ENCODE data around the gene MYO5B. TPM values are rescaled to one million over a fixed set of nuclear protein-coding genes. Genes with fewer than 3 reads are reported as not detected.

MYO5B gene
- total and polyA plus RNA-seq, 9 of the 15 experiments (the other 6 are each of a cell fraction or from before 2014, with no cell fraction given) = 0.07 to 0.42 (median 0.28) TPM

DNA sequence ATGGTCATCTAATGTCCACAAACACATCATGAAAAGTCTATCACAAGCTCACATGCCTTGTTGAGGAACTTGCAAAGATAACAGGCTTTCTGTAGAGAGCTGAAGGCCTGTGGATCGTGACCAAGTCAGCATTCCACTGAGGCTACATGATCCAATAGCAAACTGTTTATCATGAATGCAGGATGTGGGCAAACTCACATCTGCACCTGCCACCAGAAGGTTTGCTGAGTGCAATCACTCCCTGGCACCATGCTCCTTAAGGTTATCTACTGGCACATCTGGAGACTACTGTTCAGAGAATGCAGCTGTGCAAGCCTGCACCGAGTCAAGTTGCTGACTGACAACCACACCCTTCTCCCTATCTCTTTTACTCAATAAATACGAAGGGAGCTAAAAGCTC is 314.3 kb downstream of the MYO5B start (continued):
- TF ChIP-seq PML (IDR thresholded peaks at IDR 0.05; ENCODE audit: low read length) (peak; percentile 66; the same call in 1 of the 2 replicates), TRIM24 (IDR thresholded peaks at IDR 0.05) (peak; percentile 74 to 77), STAT5A (IDR thresholded peaks at IDR 0.05; ENCODE audit: borderline replicate concordance, low read length) (peak; percentile 55; the same call in 1 of the 2 replicates), GATAD2B (IDR thresholded peaks at IDR 0.05; ENCODE audit: borderline replicate concordance) (no peak), TCF3 (CRISPR knock-in tag; IDR thresholded peaks at IDR 0.05) (peak; percentile 87), CBFA2T2 (conservative IDR thresholded peaks at IDR 0.05) (peak; percentile 85), RFX1 (IDR thresholded peaks at IDR 0.05) (no peak), FOXJ2 (tag; IDR thresholded peaks at IDR 0.05) (no peak), GTF2A2 (tag; IDR thresholded peaks at IDR 0.05) (no peak), FOXJ3 (CRISPR knock-in tag; IDR thresholded peaks at IDR 0.05) (no peak), MTA2 (IDR thresholded peaks at IDR 0.05; ENCODE audit: low read depth) (peak; percentile 36; the same call in 1 of the 2 replicates)
- TF ChIP-seq, protein P1, sequence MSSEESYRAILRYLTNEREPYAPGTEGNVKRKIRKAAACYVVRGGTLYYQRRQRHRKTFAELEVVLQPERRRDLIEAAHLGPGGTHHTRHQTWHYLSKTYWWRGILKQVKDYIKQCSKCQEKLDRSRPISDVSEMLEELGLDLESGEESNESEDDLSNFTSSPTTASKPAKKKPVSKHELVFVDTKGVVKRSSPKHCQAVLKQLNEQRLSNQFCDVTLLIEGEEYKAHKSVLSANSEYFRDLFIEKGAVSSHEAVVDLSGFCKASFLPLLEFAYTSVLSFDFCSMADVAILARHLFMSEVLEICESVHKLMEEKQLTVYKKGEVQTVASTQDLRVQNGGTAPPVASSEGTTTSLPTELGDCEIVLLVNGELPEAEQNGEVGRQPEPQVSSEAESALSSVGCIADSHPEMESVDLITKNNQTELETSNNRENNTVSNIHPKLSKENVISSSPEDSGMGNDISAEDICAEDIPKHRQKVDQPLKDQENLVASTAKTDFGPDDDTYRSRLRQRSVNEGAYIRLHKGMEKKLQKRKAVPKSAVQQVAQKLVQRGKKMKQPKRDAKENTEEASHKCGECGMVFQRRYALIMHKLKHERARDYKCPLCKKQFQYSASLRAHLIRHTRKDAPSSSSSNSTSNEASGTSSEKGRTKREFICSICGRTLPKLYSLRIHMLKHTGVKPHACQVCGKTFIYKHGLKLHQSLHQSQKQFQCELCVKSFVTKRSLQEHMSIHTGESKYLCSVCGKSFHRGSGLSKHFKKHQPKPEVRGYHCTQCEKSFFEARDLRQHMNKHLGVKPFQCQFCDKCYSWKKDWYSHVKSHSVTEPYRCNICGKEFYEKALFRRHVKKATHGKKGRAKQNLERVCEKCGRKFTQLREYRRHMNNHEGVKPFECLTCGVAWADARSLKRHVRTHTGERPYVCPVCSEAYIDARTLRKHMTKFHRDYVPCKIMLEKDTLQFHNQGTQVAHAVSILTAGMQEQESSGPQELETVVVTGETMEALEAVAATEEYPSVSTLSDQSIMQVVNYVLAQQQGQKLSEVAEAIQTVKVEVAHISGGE (CRISPR knock-in tag; IDR thresholded peaks at IDR 0.05) = peak in 1 of 3 experiments; percentile 59; a peak in 1 of 6 replicates
- TF ChIP-seq, protein P2, sequence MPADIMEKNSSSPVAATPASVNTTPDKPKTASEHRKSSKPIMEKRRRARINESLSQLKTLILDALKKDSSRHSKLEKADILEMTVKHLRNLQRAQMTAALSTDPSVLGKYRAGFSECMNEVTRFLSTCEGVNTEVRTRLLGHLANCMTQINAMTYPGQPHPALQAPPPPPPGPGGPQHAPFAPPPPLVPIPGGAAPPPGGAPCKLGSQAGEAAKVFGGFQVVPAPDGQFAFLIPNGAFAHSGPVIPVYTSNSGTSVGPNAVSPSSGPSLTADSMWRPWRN (IDR thresholded peaks at IDR 0.05; ENCODE audit: low read depth) = no peak
- TF ChIP-seq, protein P3, sequence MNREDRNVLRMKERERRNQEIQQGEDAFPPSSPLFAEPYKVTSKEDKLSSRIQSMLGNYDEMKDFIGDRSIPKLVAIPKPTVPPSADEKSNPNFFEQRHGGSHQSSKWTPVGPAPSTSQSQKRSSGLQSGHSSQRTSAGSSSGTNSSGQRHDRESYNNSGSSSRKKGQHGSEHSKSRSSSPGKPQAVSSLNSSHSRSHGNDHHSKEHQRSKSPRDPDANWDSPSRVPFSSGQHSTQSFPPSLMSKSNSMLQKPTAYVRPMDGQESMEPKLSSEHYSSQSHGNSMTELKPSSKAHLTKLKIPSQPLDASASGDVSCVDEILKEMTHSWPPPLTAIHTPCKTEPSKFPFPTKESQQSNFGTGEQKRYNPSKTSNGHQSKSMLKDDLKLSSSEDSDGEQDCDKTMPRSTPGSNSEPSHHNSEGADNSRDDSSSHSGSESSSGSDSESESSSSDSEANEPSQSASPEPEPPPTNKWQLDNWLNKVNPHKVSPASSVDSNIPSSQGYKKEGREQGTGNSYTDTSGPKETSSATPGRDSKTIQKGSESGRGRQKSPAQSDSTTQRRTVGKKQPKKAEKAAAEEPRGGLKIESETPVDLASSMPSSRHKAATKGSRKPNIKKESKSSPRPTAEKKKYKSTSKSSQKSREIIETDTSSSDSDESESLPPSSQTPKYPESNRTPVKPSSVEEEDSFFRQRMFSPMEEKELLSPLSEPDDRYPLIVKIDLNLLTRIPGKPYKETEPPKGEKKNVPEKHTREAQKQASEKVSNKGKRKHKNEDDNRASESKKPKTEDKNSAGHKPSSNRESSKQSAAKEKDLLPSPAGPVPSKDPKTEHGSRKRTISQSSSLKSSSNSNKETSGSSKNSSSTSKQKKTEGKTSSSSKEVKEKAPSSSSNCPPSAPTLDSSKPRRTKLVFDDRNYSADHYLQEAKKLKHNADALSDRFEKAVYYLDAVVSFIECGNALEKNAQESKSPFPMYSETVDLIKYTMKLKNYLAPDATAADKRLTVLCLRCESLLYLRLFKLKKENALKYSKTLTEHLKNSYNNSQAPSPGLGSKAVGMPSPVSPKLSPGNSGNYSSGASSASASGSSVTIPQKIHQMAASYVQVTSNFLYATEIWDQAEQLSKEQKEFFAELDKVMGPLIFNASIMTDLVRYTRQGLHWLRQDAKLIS (CRISPR knock-in tag; IDR thresholded peaks at IDR 0.05) = no peak
- TF ChIP-seq, protein P4, sequence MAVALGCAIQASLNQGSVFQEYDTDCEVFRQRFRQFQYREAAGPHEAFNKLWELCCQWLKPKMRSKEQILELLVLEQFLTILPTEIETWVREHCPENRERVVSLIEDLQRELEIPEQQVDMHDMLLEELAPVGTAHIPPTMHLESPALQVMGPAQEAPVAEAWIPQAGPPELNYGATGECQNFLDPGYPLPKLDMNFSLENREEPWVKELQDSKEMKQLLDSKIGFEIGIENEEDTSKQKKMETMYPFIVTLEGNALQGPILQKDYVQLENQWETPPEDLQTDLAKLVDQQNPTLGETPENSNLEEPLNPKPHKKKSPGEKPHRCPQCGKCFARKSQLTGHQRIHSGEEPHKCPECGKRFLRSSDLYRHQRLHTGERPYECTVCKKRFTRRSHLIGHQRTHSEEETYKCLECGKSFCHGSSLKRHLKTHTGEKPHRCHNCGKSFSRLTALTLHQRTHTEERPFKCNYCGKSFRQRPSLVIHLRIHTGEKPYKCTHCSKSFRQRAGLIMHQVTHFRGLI (CRISPR knock-in tag; IDR thresholded peaks at IDR 0.05) = 0 out of 2 replicates have a peak, but pooled peaks have one; percentile 28
- TF ChIP-seq, protein P5, sequence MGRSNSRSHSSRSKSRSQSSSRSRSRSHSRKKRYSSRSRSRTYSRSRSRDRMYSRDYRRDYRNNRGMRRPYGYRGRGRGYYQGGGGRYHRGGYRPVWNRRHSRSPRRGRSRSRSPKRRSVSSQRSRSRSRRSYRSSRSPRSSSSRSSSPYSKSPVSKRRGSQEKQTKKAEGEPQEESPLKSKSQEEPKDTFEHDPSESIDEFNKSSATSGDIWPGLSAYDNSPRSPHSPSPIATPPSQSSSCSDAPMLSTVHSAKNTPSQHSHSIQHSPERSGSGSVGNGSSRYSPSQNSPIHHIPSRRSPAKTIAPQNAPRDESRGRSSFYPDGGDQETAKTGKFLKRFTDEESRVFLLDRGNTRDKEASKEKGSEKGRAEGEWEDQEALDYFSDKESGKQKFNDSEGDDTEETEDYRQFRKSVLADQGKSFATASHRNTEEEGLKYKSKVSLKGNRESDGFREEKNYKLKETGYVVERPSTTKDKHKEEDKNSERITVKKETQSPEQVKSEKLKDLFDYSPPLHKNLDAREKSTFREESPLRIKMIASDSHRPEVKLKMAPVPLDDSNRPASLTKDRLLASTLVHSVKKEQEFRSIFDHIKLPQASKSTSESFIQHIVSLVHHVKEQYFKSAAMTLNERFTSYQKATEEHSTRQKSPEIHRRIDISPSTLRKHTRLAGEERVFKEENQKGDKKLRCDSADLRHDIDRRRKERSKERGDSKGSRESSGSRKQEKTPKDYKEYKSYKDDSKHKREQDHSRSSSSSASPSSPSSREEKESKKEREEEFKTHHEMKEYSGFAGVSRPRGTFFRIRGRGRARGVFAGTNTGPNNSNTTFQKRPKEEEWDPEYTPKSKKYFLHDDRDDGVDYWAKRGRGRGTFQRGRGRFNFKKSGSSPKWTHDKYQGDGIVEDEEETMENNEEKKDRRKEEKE (IDR thresholded peaks at IDR 0.05; ENCODE audit: borderline replicate concordance in 1 of 2, control insufficient read depth in 1 of 2, low read depth in 2 of 2, low read length in 1 of 2) = no peak
